Retinal pigment epithelial cell (primary cell): ENCODE data around the gene ZCCHC18.

ENCODE experiments used
- DNase-seq: peaks from one replicate; pipeline ENCODE4 v3.0.0-alpha.2; 2010; ENCODE audit warnings: low read depth
- H3K4me3 ChIP-seq: 2 replicates; pipeline ENCODE4 v1.5.1; 2011; ENCODE audit warnings: mild to moderate bottlenecking, low read length, control low read depth, moderate library complexity
- CTCF ChIP-seq: conservative IDR thresholded peaks from 2 replicates; pipeline ENCODE4 v1.5.1; 2011; ENCODE audit warnings: low read depth, low read length, control low read depth, inconsistent platforms

The ZCCHC18 gene

GRCh38 chrX:104113222-104113965 lies 1.1 kb downstream of the ZCCHC18 start:
- DNase-seq, result no peak
- peak; percentile 66 for TF ChIP-seq CTCF
- H3K4me3 ChIP-seq, result peak overlapping the region; percentile 56

GRCh38 chrX:104117759-104118158 lies 5.4 kb downstream of the ZCCHC18 start:
- no peak overlapping the region for H3K4me3 ChIP-seq
- TF ChIP-seq CTCF, result no peak
- no peak for DNase-seq

- H3K4me3 ChIP-seq, result no peak overlapping the region
- DNase-seq, result no peak
- no peak for TF ChIP-seq CTCF
Measured at GRCh38 chrX:104118765-104119164, 6.4 kb downstream of the ZCCHC18 start.

- no peak for DNase-seq
- no peak for TF ChIP-seq CTCF
Measured at GRCh38 chrX:104122829-104123228, 10.5 kb downstream of the ZCCHC18 start.

GRCh38 chrX:104126856-104127255 lies 14.5 kb downstream of the ZCCHC18 start:
- TF ChIP-seq CTCF, result no peak
- no peak overlapping the region for H3K4me3 ChIP-seq

More at GRCh38 chrX:104122829-104123228, 10.5 kb downstream of the ZCCHC18 start:
- no peak overlapping the region for H3K4me3 ChIP-seq

GRCh38 chrX:104130808-104131207 lies 18.5 kb downstream of the ZCCHC18 start:
- no peak for DNase-seq
- H3K4me3 ChIP-seq, result no peak overlapping the region
- no peak for TF ChIP-seq CTCF

More at GRCh38 chrX:104126856-104127255, 14.5 kb downstream of the ZCCHC18 start:
- no peak for DNase-seq

GRCh38 chrX:104134583-104135261 lies 22.4 kb downstream of the ZCCHC18 start:
- no peak for TF ChIP-seq CTCF
- no peak for DNase-seq

More at GRCh38 chrX:104134583-104135261, 22.4 kb downstream of the ZCCHC18 start:
- no peak overlapping the region for H3K4me3 ChIP-seq
